HFFc6 (cell line): ENCODE data around the gene HYAL2. TPM values are rescaled to one million over a fixed set of nuclear protein-coding genes. Genes with fewer than 3 reads are reported as not detected.
A peak's percentile ranks its signal among the peaks of the same experiment; 100 is the strongest.

Experiments used
- DNase-seq: peaks from one replicate; pipeline ENCODE4 v3.0.0-alpha.2; 2018
- H3K27ac Mint-ChIP-seq: 2 replicates; pipeline ENCODE4 v1.8.0; 2020; ENCODE audit warnings: mild to moderate bottlenecking, mixed read lengths
- H3K27me3 Mint-ChIP-seq: 2 replicates; pipeline ENCODE4 v1.8.0; 2021; ENCODE audit warnings: mild to moderate bottlenecking, moderate library complexity, mixed read lengths; ENCODE audit not compliant: insufficient read depth
- H3K36me3 Mint-ChIP-seq: 2 replicates; pipeline ENCODE4 v1.8.0; 2021; ENCODE audit warnings: low read depth, mixed read lengths
- H3K4me1 Mint-ChIP-seq: 2 replicates; pipeline ENCODE4 v1.8.0; 2020; ENCODE audit warnings: low read depth, mixed read lengths
- H3K4me3 Mint-ChIP-seq: 2 replicates; pipeline ENCODE4 v1.8.0; 2020; ENCODE audit warnings: mild to moderate bottlenecking, moderate library complexity, mixed read lengths
- H3K9me3 Mint-ChIP-seq: 2 replicates; pipeline ENCODE4 v1.8.0; 2020; ENCODE audit warnings: mild to moderate bottlenecking, mixed read lengths
- CTCF ChIP-seq: fragments of 200-600 bp; sonication (generic); IDR thresholded peaks from 2 replicates; pipeline ENCODE4 v1.5.0; 2021; ENCODE audit warnings: antibody characterized with exemption, mild to moderate bottlenecking
- total RNA-seq, 6 experiments: library from RNA; stranded (reverse); fragmentation: NEBNext Ultra II Directional; extraction: Animal tissue kit (Norgen Biotek cat#: 25700); gene quantifications; 2 replicates in 1 of 6; 3 replicates in 5 of 6; pipeline ENCODE4 v1.2.3, GENCODE V29; 2021

Gene HYAL2
- total RNA-seq, 6 experiments from 2014 or later, result 39.4 to 54.9 (median 47.6) TPM

- no peaks in the 10 kb centered on the region for H3K9me3 Mint-ChIP-seq
- TF ChIP-seq CTCF, result no peak
- no peak for DNase-seq
Measured at GRCh38 chr3:50278123-50278879, 44.2 kb downstream of the HYAL2 start.

GRCh38 chr3:50276762-50277101, 45.8 kb downstream of the HYAL2 start:
- no peak for TF ChIP-seq CTCF
- Mint-ChIP-seq H3K9me3 (no peaks in the 10 kb centered on the region), H3K36me3 (no peaks in the 10 kb centered on the region), H3K27ac (no peak overlapping the region), H3K4me3 (no peak overlapping the region), H3K27me3 (peaks cover 1% of the 10 kb centered on the region; the same call in 1 of the 2 replicates), H3K4me1 (peaks cover 13% of the 10 kb centered on the region)
- DNase-seq, result no peak

More at GRCh38 chr3:50278123-50278879, 44.2 kb downstream of the HYAL2 start:
- H3K36me3 Mint-ChIP-seq, result no peaks in the 10 kb centered on the region
- peaks cover 1% of the 10 kb centered on the region for H3K27me3 Mint-ChIP-seq
- H3K4me3 Mint-ChIP-seq, result no peak overlapping the region
- H3K27ac Mint-ChIP-seq, result no peak overlapping the region
- H3K4me1 Mint-ChIP-seq, result peaks cover 6% of the 10 kb centered on the region

- Mint-ChIP-seq H3K27me3 (peaks cover 1% of the 10 kb centered on the region), H3K4me3 (no peak overlapping the region), H3K27ac (no peak overlapping the region), H3K4me1 (peaks cover 19% of the 10 kb centered on the region), H3K36me3 (no peaks in the 10 kb centered on the region), H3K9me3 (no peaks in the 10 kb centered on the region)
- no peak for TF ChIP-seq CTCF
- no peak for DNase-seq
Measured at GRCh38 chr3:50275996-50276761, 46.4 kb downstream of the HYAL2 start.

GRCh38 chr3:50275141-50275995, 47.2 kb downstream of the HYAL2 start:
- no peak for DNase-seq
- no peak for TF ChIP-seq CTCF
- peaks cover 27% of the 10 kb centered on the region for H3K4me1 Mint-ChIP-seq
- H3K9me3 Mint-ChIP-seq, result no peaks in the 10 kb centered on the region
- no peaks in the 10 kb centered on the region for H3K36me3 Mint-ChIP-seq
- no peak overlapping the region for H3K27ac Mint-ChIP-seq
- H3K27me3 Mint-ChIP-seq, result peaks cover 1% of the 10 kb centered on the region
- no peak overlapping the region for H3K4me3 Mint-ChIP-seq

GRCh38 chr3:50274371-50275104, 48.0 kb downstream of the HYAL2 start:
- peaks cover 35% of the 10 kb centered on the region for H3K4me1 Mint-ChIP-seq
- no peak overlapping the region for H3K4me3 Mint-ChIP-seq
- peaks cover 1% of the 10 kb centered on the region for H3K27me3 Mint-ChIP-seq
- H3K27ac Mint-ChIP-seq, result no peak overlapping the region
- H3K9me3 Mint-ChIP-seq, result no peaks in the 10 kb centered on the region
- TF ChIP-seq CTCF, result peak; percentile 89
- DNase-seq, result peak; percentile 21
- no peaks in the 10 kb centered on the region for H3K36me3 Mint-ChIP-seq
